Activated naive CD8-positive, alpha-beta T cell treated with anti-CD3 and anti-CD28 coated beads for 36 hours (primary cell): ENCODE data around the gene NFIA. TPM values are rescaled to one million over a fixed set of nuclear protein-coding genes. Genes with fewer than 3 reads are reported as not detected.

Experiments
- DNase-seq: peaks from one replicate; pipeline ENCODE4 v3.0.0; 2021
- H3K27ac Mint-ChIP-seq: one replicate; pipeline ENCODE4 v1.8.0; 2022; ENCODE audit warnings: mild to moderate bottlenecking, moderate library complexity, mixed read lengths
- H3K27me3 Mint-ChIP-seq: one replicate; pipeline ENCODE4 v1.8.0; 2022; ENCODE audit warnings: mild to moderate bottlenecking, mixed read lengths
- H3K36me3 Mint-ChIP-seq: one replicate; pipeline ENCODE4 v1.8.0; 2021; ENCODE audit warnings: mild to moderate bottlenecking, mixed read lengths
- H3K4me1 Mint-ChIP-seq: one replicate; pipeline ENCODE4 v1.8.0; 2021; ENCODE audit warnings: mixed read lengths
- H3K4me3 Mint-ChIP-seq: one replicate; pipeline ENCODE4 v1.8.0; 2022; ENCODE audit warnings: mild to moderate bottlenecking, moderate library complexity, mixed read lengths
- H3K9me3 Mint-ChIP-seq: one replicate; pipeline ENCODE4 v1.8.0; 2022; ENCODE audit warnings: mixed read lengths
- total RNA-seq, 2 experiments: library from RNA; stranded (reverse); gene quantifications; one replicate each; pipeline ENCODE4 v1.2.3, GENCODE V29; 2021

NFIA gene
- total RNA-seq, 2 experiments from 2014 or later: 1.3 to 1.7 TPM

GRCh38 chr1:61501971-61502916, 419.9 kb downstream of the NFIA start:
- Mint-ChIP-seq H3K9me3 (no peaks in the 10 kb centered on the region), H3K27ac (no peak overlapping the region), H3K4me3 (no peak overlapping the region), H3K4me1 (peaks cover 7% of the 10 kb centered on the region), H3K27me3 (peaks cover 3% of the 10 kb centered on the region), H3K36me3 (no peaks in the 10 kb centered on the region)
- DNase-seq: no peak

GRCh38 chr1:61504305-61504704, 421.9 kb downstream of the NFIA start:
- H3K27me3 Mint-ChIP-seq: peaks cover 3% of the 10 kb centered on the region
- H3K27ac Mint-ChIP-seq: no peak overlapping the region
- no peaks in the 10 kb centered on the region for H3K9me3 Mint-ChIP-seq
- DNase-seq: no peak
- H3K4me3 Mint-ChIP-seq: no peak overlapping the region
- H3K36me3 Mint-ChIP-seq: no peaks in the 10 kb centered on the region
- H3K4me1 Mint-ChIP-seq: peaks cover 7% of the 10 kb centered on the region

DNA sequence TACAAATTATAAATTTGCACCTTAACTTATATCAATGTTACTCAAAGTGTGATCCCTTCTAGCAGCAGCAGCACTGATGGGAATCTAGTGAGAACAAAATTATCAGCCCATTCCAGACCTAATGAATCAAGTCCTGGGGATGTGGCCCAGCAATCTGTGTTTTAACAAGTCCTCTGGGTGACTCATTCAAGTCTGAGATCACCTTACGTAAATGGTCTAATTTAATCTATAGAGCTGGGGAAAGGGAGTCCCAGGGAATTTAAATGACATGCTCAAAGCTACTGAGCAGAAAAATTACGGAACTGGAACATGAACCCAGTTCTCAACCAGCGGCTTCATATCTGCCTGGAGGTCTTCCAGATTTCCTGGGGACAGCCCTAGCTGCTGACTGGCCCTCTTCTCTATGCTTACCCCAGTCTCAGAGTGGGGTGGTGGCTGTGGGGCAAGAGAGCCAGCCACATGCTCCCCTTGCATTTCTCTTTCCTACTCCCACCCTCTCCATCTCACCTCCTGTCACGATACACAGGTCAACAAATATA, 422.6 kb downstream of the NFIA start:
- Mint-ChIP-seq H3K9me3 (no peaks in the 10 kb centered on the region), H3K4me1 (peaks cover 7% of the 10 kb centered on the region), H3K27me3 (peaks cover 3% of the 10 kb centered on the region), H3K4me3 (no peak overlapping the region), H3K36me3 (no peaks in the 10 kb centered on the region), H3K27ac (no peak overlapping the region)
- DNase-seq: no peak

DNA sequence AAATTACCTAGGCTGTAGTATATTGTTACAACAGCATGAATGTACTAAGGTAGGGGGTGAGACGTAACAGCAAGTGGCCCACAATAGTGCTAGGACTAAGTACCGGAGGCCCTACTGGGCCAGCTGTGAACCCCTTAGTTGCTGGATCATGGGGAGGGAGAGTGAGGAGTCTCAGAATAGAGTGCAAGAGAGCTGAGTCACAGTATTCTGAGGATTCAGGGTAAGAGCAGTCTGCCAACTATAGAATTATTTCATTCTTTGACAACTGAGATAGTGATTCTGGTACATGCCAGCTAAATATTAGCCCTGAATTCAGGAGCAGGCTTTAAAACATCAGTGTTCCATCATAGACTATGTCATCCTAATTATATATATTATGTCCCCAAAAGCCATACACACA, 423.9 kb downstream of the NFIA start:
- DNase-seq: no peak
- H3K9me3 Mint-ChIP-seq: no peaks in the 10 kb centered on the region
- H3K27ac Mint-ChIP-seq: no peak overlapping the region
- no peak overlapping the region for H3K4me3 Mint-ChIP-seq
- peaks cover 7% of the 10 kb centered on the region for H3K4me1 Mint-ChIP-seq
- peaks cover 3% of the 10 kb centered on the region for H3K27me3 Mint-ChIP-seq
- H3K36me3 Mint-ChIP-seq: no peaks in the 10 kb centered on the region

GRCh38 chr1:61506944-61507500, 424.7 kb downstream of the NFIA start:
- DNase-seq: no peak
- H3K9me3 Mint-ChIP-seq: no peaks in the 10 kb centered on the region
- no peak overlapping the region for H3K27ac Mint-ChIP-seq
- peaks cover 7% of the 10 kb centered on the region for H3K4me1 Mint-ChIP-seq
- H3K4me3 Mint-ChIP-seq: no peak overlapping the region
- H3K36me3 Mint-ChIP-seq: no peaks in the 10 kb centered on the region
- H3K27me3 Mint-ChIP-seq: peaks cover 3% of the 10 kb centered on the region
